GM21786 (cell line): ENCODE measurements around the gene DDT.
"Not testable (repeated sequence)": the region's sequence is repeated elsewhere in the genome, so short reads cannot be mapped to it uniquely, and the experiment has no call there.

Source experiments
- ATAC-seq: cut with Tn5 transposase; IDR thresholded peaks from one replicate; pipeline ENCODE4 v1.9.1; 2021; ENCODE audit not compliant: unreplicated experiment

DDT gene

GRCh38 chr22:23953485-23953884, 20.8 kb downstream of the DDT start:
- not testable (repeated sequence) for ATAC-seq

DNA sequence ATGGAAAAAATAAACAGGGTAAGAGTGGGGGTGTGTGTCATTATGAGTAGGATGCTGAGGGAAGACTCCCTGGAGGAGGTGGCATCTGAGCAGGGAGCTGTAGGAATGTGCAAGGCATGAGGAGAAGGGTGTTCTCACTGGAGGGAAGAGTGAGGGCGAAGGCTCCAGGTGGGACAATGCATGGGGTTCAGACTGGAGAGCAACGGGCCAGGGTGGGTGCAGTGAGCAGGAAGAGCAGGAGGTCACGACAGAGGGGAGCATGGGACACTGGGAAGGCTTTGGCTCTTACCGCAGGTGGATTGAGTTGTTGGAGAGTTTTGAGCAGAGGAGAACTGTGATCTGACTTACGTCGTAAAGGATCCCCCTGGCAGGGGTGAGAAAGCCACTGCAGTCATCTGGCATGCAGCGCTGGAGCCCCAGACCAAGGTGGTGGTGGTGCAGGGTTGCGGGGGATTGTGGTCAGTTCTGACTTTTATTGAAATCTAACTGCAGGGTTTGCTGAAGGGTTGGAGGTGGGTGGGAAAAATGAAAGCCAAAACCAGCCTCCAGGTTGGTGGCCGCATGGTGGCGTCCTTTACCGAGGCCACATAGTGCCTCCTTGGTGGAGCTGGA, 21.3 kb downstream of the DDT start:
- ATAC-seq: not testable (repeated sequence)

DNA sequence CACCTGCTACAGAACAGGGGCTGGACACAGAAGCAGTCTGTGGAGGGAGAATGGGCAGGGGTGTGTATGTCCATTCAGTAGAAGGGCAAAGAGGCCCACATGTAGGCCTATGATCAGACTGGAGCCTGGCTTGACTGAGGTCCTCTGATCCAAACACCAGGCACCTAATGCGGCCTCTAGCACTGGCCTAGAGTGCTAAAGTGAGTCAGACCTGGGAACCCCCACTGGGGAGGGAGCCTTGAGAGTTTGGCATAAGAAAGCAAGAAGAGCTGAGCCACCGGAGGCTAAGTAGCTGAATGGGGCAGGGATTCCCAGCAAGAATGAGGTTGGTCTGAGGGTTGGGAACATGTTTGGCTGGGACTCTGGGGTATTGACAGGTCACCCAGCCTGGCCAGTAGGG, 22.9 kb downstream of the DDT start:
- not testable (repeated sequence) for ATAC-seq

DNA sequence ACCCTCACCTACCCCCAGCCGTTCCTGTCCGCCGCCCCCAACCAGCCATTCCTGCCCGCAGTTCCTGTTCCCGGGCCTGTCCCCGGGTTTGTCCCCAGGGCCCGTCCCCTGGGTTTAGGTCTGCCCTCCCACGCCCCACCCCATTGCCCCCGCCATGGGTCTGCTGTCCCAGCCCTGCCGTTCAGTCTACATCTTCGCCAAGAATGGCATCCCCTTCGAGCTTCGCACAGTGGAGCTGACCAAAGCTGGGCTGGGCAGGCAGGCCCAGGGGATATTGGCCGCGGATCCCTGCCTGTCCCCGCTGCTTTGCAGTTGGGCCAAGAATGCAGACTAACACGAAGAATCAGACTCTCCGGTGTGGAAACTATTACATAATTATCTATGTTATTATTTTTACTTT, 24.5 kb downstream of the DDT start:
- not testable (repeated sequence) for ATAC-seq

DNA sequence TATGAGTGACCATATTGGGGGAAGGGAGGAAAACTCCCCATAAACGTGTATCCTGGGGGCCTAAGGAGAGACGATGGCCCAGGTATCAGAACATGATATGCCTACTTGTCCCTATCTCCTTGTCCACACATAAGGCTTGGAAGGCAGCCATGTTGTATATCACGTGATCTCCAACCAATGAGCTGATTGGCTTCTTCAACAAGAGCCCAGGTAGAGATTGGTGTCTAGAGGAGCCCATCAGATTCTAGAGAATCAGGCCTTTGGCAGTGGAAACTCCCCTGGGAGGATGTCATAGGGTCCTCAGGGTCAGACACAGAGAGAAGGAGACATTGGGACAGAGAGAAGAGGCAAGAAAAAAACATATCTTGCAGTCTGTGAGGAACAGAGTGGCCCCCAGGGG, 26.9 kb downstream of the DDT start:
- not testable (repeated sequence) for ATAC-seq

GRCh38 chr22:23940166-23940565, 34.1 kb downstream of the DDT start:
- not testable (repeated sequence) for ATAC-seq

DNA sequence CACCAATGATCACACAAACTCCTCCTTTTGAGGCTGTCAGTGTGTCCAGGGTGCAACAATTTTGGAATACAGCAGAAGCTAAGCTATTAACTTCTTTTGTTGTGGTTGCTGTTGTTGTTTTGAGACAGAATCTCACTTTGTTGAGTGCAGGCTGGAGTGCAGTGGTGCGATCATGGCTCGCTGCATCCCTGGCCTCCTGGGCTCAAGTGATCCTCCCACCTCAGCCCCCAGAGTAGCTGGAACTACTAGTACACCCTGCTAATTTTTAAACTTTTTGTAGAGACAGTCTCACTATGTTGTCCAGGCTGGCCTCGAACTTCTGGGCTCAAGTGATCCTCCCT, 35.3 kb downstream of the DDT start:
- no peak for ATAC-seq

DNA sequence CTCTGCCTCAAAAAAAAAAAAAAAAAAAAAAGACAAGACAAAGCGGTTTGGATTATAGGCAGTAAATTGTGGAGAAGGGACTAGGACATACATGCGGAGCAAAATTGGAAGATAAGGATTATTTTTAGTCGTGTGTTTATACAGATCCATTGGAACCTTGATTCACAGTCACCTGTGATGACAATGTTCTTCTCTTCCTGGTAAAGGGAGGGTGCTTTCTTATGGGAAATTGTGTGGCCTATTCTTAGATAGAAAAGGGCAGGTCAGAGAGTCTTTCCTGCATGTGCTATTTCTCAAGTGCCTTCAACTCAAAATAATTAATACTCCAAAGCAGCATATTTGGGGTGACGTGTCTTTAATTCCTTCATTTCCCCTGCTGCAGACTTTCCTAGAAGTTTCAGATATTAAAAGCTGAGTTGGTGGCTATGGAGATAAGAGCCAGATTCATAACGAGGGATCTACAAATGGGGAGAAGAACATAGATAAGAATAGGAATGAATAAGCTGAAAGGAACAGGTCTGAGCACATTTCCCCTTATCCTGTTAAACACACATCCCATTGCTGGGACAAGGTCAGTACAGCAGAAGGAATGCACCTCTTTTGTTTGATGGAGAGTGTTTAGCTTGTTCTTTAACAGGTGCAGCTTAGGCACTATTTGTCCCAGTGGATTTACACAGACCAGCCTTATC, 35.8 kb downstream of the DDT start:
- no peak for ATAC-seq

GRCh38 chr22:23926561-23926960, 47.7 kb downstream of the DDT start:
- ATAC-seq: no peak

DNA sequence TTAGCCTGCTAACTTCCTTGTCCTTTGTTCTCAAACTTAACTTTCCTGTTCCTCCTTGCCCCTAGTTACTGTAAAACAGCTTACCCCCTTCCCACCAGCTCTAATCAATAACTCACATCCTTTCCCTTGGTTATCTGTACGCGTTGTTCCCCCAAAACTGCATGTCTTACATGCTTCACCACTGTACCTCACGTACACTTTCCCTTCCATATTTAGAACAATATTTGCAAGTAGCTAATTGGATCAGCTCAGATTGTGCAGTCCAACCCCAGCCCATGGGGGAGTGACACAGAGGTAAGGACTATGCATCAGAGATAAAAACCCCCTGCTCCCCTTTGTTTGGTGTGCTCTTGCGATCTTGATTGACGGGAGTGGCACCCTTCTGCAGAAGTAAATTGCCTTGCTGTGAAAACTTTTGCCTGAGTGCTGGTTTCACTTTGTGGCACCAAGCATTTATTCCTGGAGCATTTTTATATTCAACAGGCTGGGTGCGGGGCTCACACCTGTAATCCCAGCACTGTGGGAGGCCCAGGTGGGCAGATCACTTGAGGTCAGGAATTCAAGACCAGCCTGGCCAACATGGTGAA, 49.1 kb downstream of the DDT start:
- ATAC-seq: no peak

- ATAC-seq: no peak
Measured at GRCh38 chr22:23922921-23923320, 51.3 kb downstream of the DDT start.

DNA sequence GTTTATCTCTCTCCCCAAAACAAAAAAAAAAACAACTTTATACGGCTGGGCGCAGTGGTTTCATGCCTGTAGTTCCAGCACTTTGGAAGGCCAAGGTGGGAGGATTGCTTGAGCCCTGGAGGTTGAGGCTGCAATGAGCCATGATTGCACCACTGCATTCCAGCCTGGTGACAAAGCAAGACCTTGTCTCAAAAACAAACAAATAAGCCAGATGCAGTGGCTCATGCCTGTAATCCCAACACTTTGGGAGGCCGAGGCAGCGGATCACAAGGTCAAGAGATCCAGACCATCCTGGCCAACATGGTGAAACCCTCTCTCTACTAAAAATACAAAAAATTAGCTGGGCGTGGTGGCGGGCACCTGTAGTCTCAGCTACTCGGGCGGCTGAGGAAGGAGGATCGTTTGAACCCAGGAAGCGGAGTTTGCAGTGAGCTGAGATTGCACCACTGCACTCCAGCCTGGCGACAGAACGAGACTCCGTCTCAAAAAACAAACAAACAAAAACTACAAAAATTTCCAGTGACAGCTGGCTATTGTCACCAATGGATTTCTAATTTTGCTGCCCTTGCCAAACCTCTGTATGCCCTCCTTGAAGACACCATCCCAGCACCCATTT, 52.5 kb downstream of the DDT start:
- not testable (repeated sequence) for ATAC-seq
